Stomach (tissue), 9 donors: ENCODE measurements around the gene AEBP2. TPM values are rescaled to one million over a fixed set of nuclear protein-coding genes. Genes with fewer than 3 reads are reported as not detected.
"Not testable (repeated sequence)": the region's sequence is repeated elsewhere in the genome, so short reads cannot be mapped to it uniquely, and the experiment has no call there.

Experiments used
- DNase-seq, 2 donors: peaks; one replicate each; pipeline versions ENCODE4 v3.0.0 to v3.0.0-alpha.2; 2013 to 2019
- H3K27ac ChIP-seq, 5 donors: fragments of 200-600 bp in 4 of 5; sonication (generic) in 4 of 5; one replicate each; pipeline ENCODE4 v1.5.1; 2013 to 2019; ENCODE audit warnings: mild to moderate bottlenecking in 1 of 5, moderate library complexity in 1 of 5
- H3K27me3 ChIP-seq, 3 donors: fragments of 200-600 bp; sonication (generic); one replicate each; pipeline ENCODE4 v1.5.1; 2017 to 2019; ENCODE audit warnings: mixed run types in 1 of 3
- H3K36me3 ChIP-seq, 4 donors: fragments of 200-600 bp; sonication (generic); 1 replicate in 3 of 4; 2 replicates in 1 of 4; pipeline ENCODE4 v1.5.1; 2016 to 2019
- H3K4me1 ChIP-seq, 4 donors: fragments of 200-600 bp; sonication (generic); one replicate each; pipeline ENCODE4 v1.5.1; 2016 to 2019
- H3K4me3 ChIP-seq, 4 donors: fragments of 200-600 bp; sonication (generic) in 3 of 4; one replicate each; pipeline ENCODE4 v1.5.1; 2016 to 2019; ENCODE audit warnings: mild to moderate bottlenecking in 1 of 4
- H3K9me3 ChIP-seq, 4 donors: fragments of 200-600 bp; sonication (generic); one replicate each; pipeline ENCODE4 v1.5.1; 2016 to 2019
- CTCF ChIP-seq, 7 experiments: fragments of 450-650 bp in 4 of 7; fragments of 200-600 bp in 3 of 7; sonication (generic) in 3 of 7; IDR thresholded peaks; one replicate each; pipeline ENCODE4 v1.5.1; 2016 to 2019; ENCODE audit warnings: antibody characterized with exemption in 7 of 7, control low read depth in 2 of 7, mild to moderate bottlenecking in 1 of 7
- EP300 ChIP-seq: sonication (generic); formaldehyde crosslinking; IDR thresholded peaks from one replicate; pipeline ENCODE4 v1.6.1; 2017; ENCODE audit warnings: antibody characterized with exemption
- POLR2A ChIP-seq, 4 donors: fragments of 450-650 bp; IDR thresholded peaks; one replicate each; pipeline ENCODE4 v1.6.1; 2016; ENCODE audit warnings: antibody characterized with exemption in 4 of 4, control low read depth in 2 of 4, mild to moderate bottlenecking in 1 of 4, moderate library complexity in 1 of 4
- POLR2AphosphoS5 ChIP-seq, 3 donors: sonication (generic); formaldehyde crosslinking; IDR thresholded peaks; one replicate each; pipeline ENCODE4 v1.6.1; 2016; ENCODE audit warnings: antibody characterized with exemption in 3 of 3
- WGBS, 5 donors: extraction: QIAGEN DNeasy Blood & Tissue Kit in 3 of 5; methylation state at CpG; one replicate each; pipeline versions ENCODE4 v1.1.5 to v1.1.7; 2013 to 2018; 5-methylcytosine and 5-hydroxymethylcytosine counted together
- intact Hi-C: fragments of 100-400 bp; cut with DNase I; formaldehyde crosslinking; loops from one replicate; pipeline ENCODE4 v1.15.1; 2023; ENCODE audit warnings: low total_unique reads
- polyA plus RNA-seq, 3 donors: library from polyadenylated mRNA; stranded (reverse); fragments of 200-250 nt; gene quantifications; one replicate each; pipeline ENCODE4 v1.2.3, GENCODE V29; 2013
- total RNA-seq, 5 donors: library from RNA; depleted of rRNA; stranded (reverse); fragments of >200 nt; gene quantifications; one replicate each; pipeline versions ENCODE4 v1.1.0 to v1.2.3, GENCODE V29; 2014 to 2016
- donor health status: healthy with polysubstance abuse.
- donor health status: Bipolar disorder and iron deficiency.
- donor health status: healthy.

Gene AEBP2
- total and polyA plus RNA-seq, 8 donors = 8.6 to 51.8 (median 24.3) TPM

GRCh38 chr12:19419086-19419485 lies 20.2 kb upstream of the AEBP2 start:
- no peaks in the 10 kb centered on the region for H3K27me3 ChIP-seq
- intact Hi-C loops = no loop called here

GRCh38 chr12:19421503-19422282 lies 17.6 kb upstream of the AEBP2 start:
- TF ChIP-seq POLR2A (IDR thresholded peaks at IDR 0.05) = no peak
- TF ChIP-seq CTCF (IDR thresholded peaks at IDR 0.05) = no peak
- no peak for TF ChIP-seq POLR2AphosphoS5 (IDR thresholded peaks at IDR 0.05)
- no peak for TF ChIP-seq EP300
- 73 to 90% (median 88%) methylated on average over 6 of the region's 6 CpGs for WGBS, 5 donors
- no peak for DNase-seq
- no peaks in the 10 kb centered on the region for H3K36me3 ChIP-seq
- no peaks in the 10 kb centered on the region for H3K27me3 ChIP-seq
- H3K4me3 ChIP-seq = no peak overlapping the region
- no peaks in the 10 kb centered on the region for H3K4me1 ChIP-seq
- intact Hi-C loops = no loop called here
- peaks cover 0 to 3% (median 0%) of the 10 kb centered on the region in 4 donors for H3K9me3 ChIP-seq
- H3K27ac ChIP-seq = no peak overlapping the region

More at GRCh38 chr12:19419086-19419485, 20.2 kb upstream of the AEBP2 start:
- TF ChIP-seq POLR2A (IDR thresholded peaks at IDR 0.05) (no peak), EP300 (no peak), POLR2AphosphoS5 (IDR thresholded peaks at IDR 0.05) (no peak), CTCF (IDR thresholded peaks at IDR 0.05) (no peak)
- no peak overlapping the region for H3K27ac ChIP-seq
- 91 to 95% (median 95%) methylated on average over 14 of the region's 14 CpGs for WGBS, 5 donors
- no peaks in the 10 kb centered on the region for H3K9me3 ChIP-seq
- peak in 1 of 2 donors; percentile 14 for DNase-seq
- no peaks in the 10 kb centered on the region for H3K36me3 ChIP-seq
- no peak overlapping the region for H3K4me3 ChIP-seq
- H3K4me1 ChIP-seq = no peaks in the 10 kb centered on the region

- Histone ChIP-seq H3K9me3 (peaks cover 0 to 3% (median 0%) of the 10 kb centered on the region in 4 donors), H3K4me3 (no peak overlapping the region), H3K27ac (no peak overlapping the region), H3K36me3 (no peaks in the 10 kb centered on the region), H3K4me1 (no peaks in the 10 kb centered on the region), H3K27me3 (no peaks in the 10 kb centered on the region)
- TF ChIP-seq POLR2A (IDR thresholded peaks at IDR 0.05) (no peak), CTCF (IDR thresholded peaks at IDR 0.05) (no peak), POLR2AphosphoS5 (IDR thresholded peaks at IDR 0.05) (no peak), EP300 (no peak)
- DNase-seq = no peak
- WGBS, 5 donors = 86 to 90% (median 88%) methylated on average over 12 of the region's 12 CpGs
- intact Hi-C loops = no loop called here
Measured at GRCh38 chr12:19423166-19423930, 15.9 kb upstream of the AEBP2 start.

- no peak for DNase-seq
- TF ChIP-seq EP300 (no peak), CTCF (IDR thresholded peaks at IDR 0.05) (no peak), POLR2A (IDR thresholded peaks at IDR 0.05) (no peak), POLR2AphosphoS5 (IDR thresholded peaks at IDR 0.05) (no peak)
Measured at GRCh38 chr12:19428246-19428645, 11.0 kb upstream of the AEBP2 start.

GRCh38 chr12:19429491-19429890 lies 9.8 kb upstream of the AEBP2 start:
- H3K4me1 ChIP-seq, H3K4me3 ChIP-seq, H3K9me3 ChIP-seq, H3K36me3 ChIP-seq, DNase-seq, H3K27ac ChIP-seq, intact Hi-C loops, H3K27me3 ChIP-seq: not testable (repeated sequence)
- 86 to 100% (median 97%) methylated on average over 1 to 2 of the region's 2 CpGs for WGBS, 5 donors

More at GRCh38 chr12:19428246-19428645, 11.0 kb upstream of the AEBP2 start:
- intact Hi-C loops = no loop called here
- peaks cover 0 to 3% (median 0%) of the 10 kb centered on the region in 4 donors for H3K9me3 ChIP-seq
- no peaks in the 10 kb centered on the region for H3K36me3 ChIP-seq
- H3K4me1 ChIP-seq = no peaks in the 10 kb centered on the region
- no peak overlapping the region for H3K4me3 ChIP-seq
- no peaks in the 10 kb centered on the region for H3K27me3 ChIP-seq
- WGBS, 5 donors = 73 to 85% (median 75%) methylated on average over 5 of the region's 5 CpGs
- H3K27ac ChIP-seq = no peak overlapping the region
